Activated B cell treated with CpG ODN at 0.5 μM for 24 hours (primary cell): Measurements from ENCODE around the gene PRLR. TPM values are rescaled to one million over a fixed set of nuclear protein-coding genes. Genes with fewer than 3 reads are reported as not detected.
"Not testable (repeated sequence)": the region's sequence is repeated elsewhere in the genome, so short reads cannot be mapped to it uniquely, and the experiment has no call there.

ENCODE experiments used
- ATAC-seq: fragments of 200-7000 bp; cut with Tn5 transposase; one replicate; pipeline ENCODE4 v1.10.0; 2021; ENCODE audit warnings: low read depth, mild to moderate bottlenecking, moderate library complexity
- CTCF ChIA-PET: fragments of 350-600 bp; sonication (Branson Sonifier 250); formaldehyde crosslinking; loops from one replicate; lab custom pipeline; 2021; ENCODE audit warnings: antibody characterized with exemption; lab: Charles Lee
- POLR2A ChIA-PET: fragments of 350-600 bp; sonication (Branson Sonifier 250); formaldehyde crosslinking; loops from one replicate; lab custom pipeline; 2021; ENCODE audit warnings: antibody characterized with exemption; lab: Charles Lee
- DNase-seq: peaks from one replicate; pipeline ENCODE4 v3.0.0; 2022
- H3K27ac Mint-ChIP-seq: one replicate; pipeline ENCODE4 v1.8.0; 2020; ENCODE audit warnings: mixed read lengths
- H3K27me3 Mint-ChIP-seq: one replicate; pipeline ENCODE4 v1.8.0; 2021; ENCODE audit warnings: mixed read lengths
- H3K36me3 Mint-ChIP-seq: one replicate; pipeline ENCODE4 v1.8.0; 2021; ENCODE audit warnings: low read depth, mixed read lengths
- H3K4me1 Mint-ChIP-seq: one replicate; pipeline ENCODE4 v1.8.0; 2021; ENCODE audit warnings: mixed read lengths
- H3K4me3 Mint-ChIP-seq: one replicate; pipeline ENCODE4 v1.8.0; 2020; ENCODE audit warnings: mild to moderate bottlenecking, mixed read lengths
- H3K9me3 Mint-ChIP-seq: one replicate; pipeline ENCODE4 v1.8.0; 2020; ENCODE audit warnings: mixed read lengths
- intact Hi-C: fragments of 100-400 bp; cut with micrococcal nuclease; formaldehyde crosslinking; loops from one replicate; pipeline ENCODE4 v1.15.1; 2024
- total RNA-seq: library from RNA; stranded (reverse); gene quantifications from 2 replicates; pipeline ENCODE4 v1.2.3, GENCODE V29; 2022
- TF ChIP-seq, protein P1 (sequence below): fragments of 200-600 bp; IDR thresholded peaks from one replicate; pipeline ENCODE4 v1.8.0; 2022; ENCODE audit warnings: antibody characterized with exemption, mild to moderate bottlenecking

The PRLR gene
- total RNA-seq, 1 donor from 2014 or later, result 3.7 TPM

DNA sequence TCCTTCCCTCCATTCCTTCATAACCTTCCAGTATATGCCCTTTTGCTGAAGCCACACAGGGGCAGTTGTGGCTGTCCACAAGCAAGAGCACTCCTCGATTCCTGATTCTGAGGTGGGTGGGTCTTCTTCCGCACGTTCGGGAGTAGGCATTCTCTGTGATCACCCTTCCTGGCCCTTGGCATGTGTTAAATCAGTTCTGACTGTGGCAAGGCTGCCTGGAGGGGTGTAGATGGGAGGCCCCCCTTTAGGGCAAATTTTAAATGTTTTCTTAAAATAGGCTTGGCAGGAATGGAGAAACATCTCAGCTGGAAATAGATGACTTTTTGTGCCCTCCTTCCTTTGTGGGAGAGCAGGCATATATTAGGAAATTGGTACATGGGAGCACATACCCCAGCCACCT lies 185.6 kb downstream of the PRLR start:
- ChIA-PET CTCF (no interaction called here), POLR2A (no interaction called here)
- intact Hi-C loops, result no loop called here
- H3K9me3 Mint-ChIP-seq, result no peaks in the 10 kb centered on the region
- DNase-seq, result no peak
- no peak for ATAC-seq
- H3K4me3 Mint-ChIP-seq, result no peak overlapping the region
- no peaks in the 10 kb centered on the region for H3K4me1 Mint-ChIP-seq
- H3K27ac Mint-ChIP-seq, result no peak overlapping the region
- no peaks in the 10 kb centered on the region for H3K36me3 Mint-ChIP-seq
- peaks cover 14% of the 10 kb centered on the region for H3K27me3 Mint-ChIP-seq
- TF ChIP-seq, protein P1, sequence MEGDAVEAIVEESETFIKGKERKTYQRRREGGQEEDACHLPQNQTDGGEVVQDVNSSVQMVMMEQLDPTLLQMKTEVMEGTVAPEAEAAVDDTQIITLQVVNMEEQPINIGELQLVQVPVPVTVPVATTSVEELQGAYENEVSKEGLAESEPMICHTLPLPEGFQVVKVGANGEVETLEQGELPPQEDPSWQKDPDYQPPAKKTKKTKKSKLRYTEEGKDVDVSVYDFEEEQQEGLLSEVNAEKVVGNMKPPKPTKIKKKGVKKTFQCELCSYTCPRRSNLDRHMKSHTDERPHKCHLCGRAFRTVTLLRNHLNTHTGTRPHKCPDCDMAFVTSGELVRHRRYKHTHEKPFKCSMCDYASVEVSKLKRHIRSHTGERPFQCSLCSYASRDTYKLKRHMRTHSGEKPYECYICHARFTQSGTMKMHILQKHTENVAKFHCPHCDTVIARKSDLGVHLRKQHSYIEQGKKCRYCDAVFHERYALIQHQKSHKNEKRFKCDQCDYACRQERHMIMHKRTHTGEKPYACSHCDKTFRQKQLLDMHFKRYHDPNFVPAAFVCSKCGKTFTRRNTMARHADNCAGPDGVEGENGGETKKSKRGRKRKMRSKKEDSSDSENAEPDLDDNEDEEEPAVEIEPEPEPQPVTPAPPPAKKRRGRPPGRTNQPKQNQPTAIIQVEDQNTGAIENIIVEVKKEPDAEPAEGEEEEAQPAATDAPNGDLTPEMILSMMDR, result no peak

DNA sequence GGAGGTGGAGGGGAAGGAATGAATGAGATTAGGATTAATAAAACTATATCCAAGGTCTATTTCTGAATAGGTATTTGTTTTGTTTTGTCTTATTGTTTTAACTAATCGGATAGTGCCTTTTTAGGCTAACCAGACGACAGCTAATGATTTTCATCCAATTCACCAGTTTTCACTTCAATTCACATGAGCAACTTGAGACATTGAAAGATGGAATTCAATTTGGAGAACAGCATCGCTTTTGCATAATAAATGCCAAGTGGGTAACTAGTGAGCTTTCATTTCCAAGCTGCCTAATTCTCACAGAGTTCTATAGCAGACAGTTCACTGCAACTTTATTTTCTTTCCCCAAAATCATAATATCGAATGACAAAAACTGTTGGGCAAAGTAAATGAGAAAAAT lies 187.5 kb downstream of the PRLR start:
- no peak overlapping the region for H3K27ac Mint-ChIP-seq
- intact Hi-C loops, result no loop called here
- H3K9me3 Mint-ChIP-seq, result no peaks in the 10 kb centered on the region
- CTCF ChIA-PET, result no interaction called here
- no peaks in the 10 kb centered on the region for H3K4me1 Mint-ChIP-seq
- no peaks in the 10 kb centered on the region for H3K36me3 Mint-ChIP-seq
- DNase-seq (no peak), ATAC-seq (no peak)
- H3K4me3 Mint-ChIP-seq, result no peak overlapping the region
- peaks cover 10% of the 10 kb centered on the region for H3K27me3 Mint-ChIP-seq
- TF ChIP-seq, protein P1, result no peak
- POLR2A ChIA-PET, result no interaction called here

DNA sequence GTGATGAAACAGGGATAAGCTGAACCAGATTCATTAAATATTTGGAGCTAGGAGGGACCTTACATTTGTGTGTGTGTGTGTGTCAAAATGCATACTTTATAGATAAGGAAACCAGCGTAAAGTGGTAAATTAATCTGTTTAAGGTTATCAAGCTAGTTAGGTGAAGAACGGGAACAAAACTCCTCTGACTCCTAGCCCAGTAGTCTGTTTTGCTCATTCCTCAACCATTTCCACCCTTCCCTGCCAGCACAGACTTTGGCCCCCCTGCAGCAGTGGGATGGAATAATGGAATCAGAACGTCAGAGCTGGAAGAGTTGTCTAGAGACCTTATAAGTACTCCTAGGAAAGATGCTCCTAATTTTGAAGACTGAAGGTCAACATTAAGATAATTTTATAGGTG lies 189.0 kb downstream of the PRLR start:
- TF ChIP-seq, protein P1, result no peak
- Mint-ChIP-seq H3K9me3 (no peaks in the 10 kb centered on the region), H3K27ac (no peak overlapping the region), H3K36me3 (no peaks in the 10 kb centered on the region), H3K4me3 (no peak overlapping the region), H3K27me3 (peaks cover 10% of the 10 kb centered on the region), H3K4me1 (no peaks in the 10 kb centered on the region)
- ATAC-seq (no peak), DNase-seq (no peak)
- ChIA-PET CTCF (no interaction called here), POLR2A (no interaction called here)
- intact Hi-C loops, result no loop called here

DNA sequence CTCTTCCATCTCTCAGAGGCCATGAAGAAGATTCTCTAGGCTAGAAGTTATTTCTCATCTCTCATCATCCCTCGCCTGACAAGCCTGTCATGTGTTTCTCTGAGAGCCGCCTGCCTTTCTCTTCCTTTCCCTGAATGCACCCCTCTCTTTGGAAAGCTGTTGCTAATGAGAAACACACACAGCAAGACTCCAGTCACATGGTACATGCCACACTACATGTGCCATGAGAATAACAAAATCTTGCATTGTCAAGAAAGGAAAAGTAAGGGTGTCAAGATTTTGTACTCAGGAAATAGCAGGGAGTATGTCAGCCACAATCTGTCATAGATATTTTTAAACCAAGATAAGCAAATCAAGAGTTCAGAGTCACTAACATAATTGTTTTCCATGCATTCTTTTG lies 191.4 kb downstream of the PRLR start:
- intact Hi-C loops, result no loop called here
- Mint-ChIP-seq H3K27ac (no peak overlapping the region), H3K9me3 (no peaks in the 10 kb centered on the region), H3K36me3 (no peaks in the 10 kb centered on the region), H3K4me3 (no peak overlapping the region), H3K4me1 (no peaks in the 10 kb centered on the region), H3K27me3 (peaks cover 10% of the 10 kb centered on the region)
- no peak for ATAC-seq
- POLR2A ChIA-PET, result no interaction called here
- TF ChIP-seq, protein P1, result no peak
- no peak for DNase-seq
- CTCF ChIA-PET, result no interaction called here

DNA sequence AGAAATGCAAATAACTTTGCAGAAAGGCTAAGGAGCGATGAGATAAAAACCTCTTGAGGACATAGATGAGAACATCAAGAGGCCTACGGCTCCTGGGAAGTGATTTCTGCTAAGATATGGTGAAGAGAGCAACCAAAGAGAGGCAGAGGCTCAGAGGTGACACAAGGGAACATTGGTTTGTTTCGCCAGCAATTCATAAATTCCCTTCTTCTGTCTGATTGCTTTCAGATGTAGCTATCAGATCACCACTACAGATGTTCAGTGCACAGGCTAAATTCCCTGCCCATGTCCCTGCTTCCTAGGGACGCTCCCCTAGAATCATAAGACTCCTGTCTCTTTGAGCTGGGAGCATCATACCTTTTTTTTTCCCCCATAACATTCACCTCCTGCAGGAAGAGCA lies 193.8 kb downstream of the PRLR start:
- TF ChIP-seq, protein P1, result no peak
- H3K4me1 Mint-ChIP-seq, result no peaks in the 10 kb centered on the region
- peaks cover 10% of the 10 kb centered on the region for H3K27me3 Mint-ChIP-seq
- ATAC-seq, result no peak
- H3K36me3 Mint-ChIP-seq, result no peaks in the 10 kb centered on the region
- ChIA-PET CTCF (no interaction called here), POLR2A (no interaction called here)
- DNase-seq, result no peak
- no peaks in the 10 kb centered on the region for H3K9me3 Mint-ChIP-seq
- intact Hi-C loops, result no loop called here
- no peak overlapping the region for H3K27ac Mint-ChIP-seq
- no peak overlapping the region for H3K4me3 Mint-ChIP-seq

DNA sequence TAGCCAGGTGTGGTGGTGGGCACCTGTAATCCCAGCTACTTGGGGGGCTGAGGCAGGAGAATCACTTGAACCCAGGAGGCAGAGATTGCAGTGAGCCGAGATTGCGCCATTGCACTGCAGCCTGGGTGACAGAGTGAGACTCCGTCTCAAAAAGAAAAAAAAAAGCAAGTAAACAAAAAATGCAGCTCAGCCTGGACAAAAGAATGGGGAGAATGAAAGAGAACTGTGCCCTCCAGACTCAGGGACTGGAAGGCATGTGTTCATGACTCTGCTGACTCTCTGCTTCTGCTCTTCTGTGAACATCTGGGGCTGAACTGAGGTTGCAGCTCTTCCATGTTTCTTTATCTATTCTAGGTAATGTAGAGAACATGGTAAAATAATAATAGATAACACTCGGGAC lies 194.4 kb downstream of the PRLR start:
- H3K9me3 Mint-ChIP-seq, H3K4me1 Mint-ChIP-seq, ATAC-seq, DNase-seq, H3K4me3 Mint-ChIP-seq, CTCF ChIA-PET, intact Hi-C loops, H3K27ac Mint-ChIP-seq, H3K36me3 Mint-ChIP-seq, POLR2A ChIA-PET: not testable (repeated sequence)
- H3K27me3 Mint-ChIP-seq, result peaks cover 10% of the 10 kb centered on the region
